HG03025 (cell line): ENCODE results near the gene INO80E.
"Not testable (repeated sequence)": the region's sequence is repeated elsewhere in the genome, so short reads cannot be mapped to it uniquely, and the experiment has no call there.

Source experiments
- ATAC-seq: cut with Tn5 transposase; IDR thresholded peaks from one replicate; pipeline ENCODE4 v1.9.1; 2021; ENCODE audit warnings: mild to moderate bottlenecking, moderate library complexity; ENCODE audit not compliant: unreplicated experiment, low FRiP score

INO80E gene

DNA sequence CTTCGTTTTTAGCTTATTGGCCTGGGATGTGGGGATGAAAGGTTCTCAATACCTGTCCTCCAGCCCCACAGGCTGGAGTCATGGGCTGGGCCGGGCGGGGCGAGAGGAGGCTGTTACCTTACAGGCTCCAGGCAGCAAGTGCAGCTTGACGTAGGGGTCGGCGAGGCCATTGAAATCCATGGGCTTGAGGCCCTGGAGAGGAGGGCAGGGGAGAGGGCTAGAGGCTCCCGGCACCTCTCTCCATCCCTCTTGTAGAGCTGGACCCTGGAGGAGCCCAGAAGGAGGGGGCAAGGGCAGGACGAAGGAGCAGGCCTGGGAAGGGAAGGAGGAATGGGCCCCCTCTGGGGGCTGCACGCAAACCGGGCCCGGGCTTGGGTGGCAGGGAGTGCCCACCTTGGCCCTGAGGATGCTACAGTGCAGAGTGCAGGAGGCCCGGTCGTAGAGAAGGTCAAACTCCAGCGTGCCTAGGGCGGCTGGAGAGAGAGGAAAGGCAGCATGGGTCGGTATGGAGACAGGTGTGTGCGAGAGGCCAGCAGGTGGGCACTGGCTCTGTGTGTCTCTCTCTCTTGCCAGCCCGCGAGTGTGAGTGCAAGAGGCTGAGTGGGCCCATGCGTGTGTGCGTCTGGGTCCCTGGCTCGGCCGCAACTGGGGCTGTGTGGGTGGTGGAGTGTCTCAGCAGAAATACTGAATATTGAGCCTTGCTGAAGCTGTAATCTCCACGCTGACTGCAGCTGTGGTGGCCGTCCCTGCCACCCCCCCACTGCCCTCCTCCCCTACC is 13.2 kb downstream of the INO80E start:
- no peak for ATAC-seq

DNA sequence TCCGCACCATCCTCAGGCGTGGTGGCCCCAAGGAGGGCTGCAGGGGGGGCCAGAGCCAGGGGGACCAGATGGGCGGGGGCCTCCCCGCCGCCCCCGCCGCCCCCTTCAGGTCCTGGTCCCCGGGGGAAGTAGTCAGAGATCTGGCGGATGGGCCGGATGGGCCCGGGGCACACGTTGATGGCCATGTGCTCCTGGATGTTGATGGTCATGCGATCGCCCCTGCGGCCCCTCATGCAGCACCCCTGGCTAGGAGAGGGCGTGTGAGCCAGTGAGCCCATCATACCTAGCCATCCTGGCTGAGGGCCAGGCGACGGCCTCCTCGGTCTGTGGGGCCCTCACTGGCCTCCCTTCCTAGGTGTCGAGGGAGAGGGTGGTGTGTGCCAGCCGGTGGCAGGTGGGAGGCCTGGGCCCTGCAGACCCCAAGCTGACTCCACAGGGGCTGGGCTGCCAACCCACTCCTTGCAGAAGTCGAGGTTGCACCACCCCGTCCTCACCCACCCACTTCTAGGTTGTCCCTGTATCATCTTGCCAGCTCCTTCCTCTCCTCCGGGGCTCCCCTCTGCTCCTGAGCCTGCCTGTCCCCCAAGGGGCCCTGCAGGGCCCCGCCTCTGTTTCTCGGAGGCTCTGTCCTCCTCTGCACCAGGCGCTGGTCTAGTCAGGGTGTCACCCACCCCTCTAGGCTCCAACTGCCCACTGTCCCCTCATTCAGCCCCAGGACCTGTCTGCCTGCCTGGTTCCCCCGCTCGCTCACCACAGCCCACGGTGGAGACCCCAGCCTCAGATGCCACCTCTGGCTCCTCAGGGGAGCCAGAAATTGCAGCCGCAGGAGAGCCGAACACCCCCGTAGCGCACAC is 14.2 kb downstream of the INO80E start:
- no peak for ATAC-seq

DNA sequence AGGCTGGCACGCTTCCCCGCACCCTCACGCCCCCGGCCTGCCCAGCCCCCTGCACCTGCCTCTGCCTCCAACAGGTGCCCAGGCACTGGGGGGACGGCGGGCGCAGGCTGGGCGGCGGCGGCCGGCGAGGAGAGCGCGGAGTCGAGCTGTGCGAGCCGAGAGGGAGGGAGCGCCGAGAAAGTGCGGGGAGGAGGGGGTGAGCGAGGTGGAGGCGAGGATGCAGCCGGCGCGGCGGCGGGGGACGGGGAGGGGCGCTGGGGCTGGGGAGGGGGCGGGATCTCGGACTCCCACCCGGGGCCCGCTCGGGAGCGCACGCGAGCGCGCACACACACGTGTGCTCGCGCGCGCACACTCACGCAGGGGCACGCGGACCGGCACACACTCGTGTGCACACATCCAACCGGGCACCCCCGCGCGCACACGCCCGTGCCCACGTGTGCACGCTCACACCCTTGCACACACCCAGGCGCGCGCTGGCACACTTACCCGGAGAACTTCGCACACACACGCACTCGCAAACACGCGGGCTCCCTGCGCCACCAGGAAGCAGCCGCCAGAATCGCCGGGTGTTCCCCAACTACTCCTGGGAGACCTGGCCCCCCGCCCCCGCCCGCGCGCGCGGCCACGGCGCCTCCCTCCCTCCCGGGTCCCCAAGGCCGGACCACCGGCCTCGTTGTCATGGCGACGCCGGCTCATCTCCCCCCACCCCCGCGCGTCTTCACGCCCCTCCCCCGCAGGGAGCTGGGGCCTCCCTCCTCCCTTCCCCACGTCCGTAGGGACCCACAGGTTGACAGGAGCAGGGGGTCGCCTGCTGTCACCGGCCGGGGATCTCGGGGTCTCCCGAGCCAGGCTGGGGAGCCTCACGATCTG is 15.0 kb downstream of the INO80E start, which contains the start of gene DOC2A:
Gene DOC2A, minus strand, starts transcription at position 184 of the 870 bp plus-strand sequence. CDS start 805 bp downstream, outside the sequence.
- no peak for ATAC-seq

DNA sequence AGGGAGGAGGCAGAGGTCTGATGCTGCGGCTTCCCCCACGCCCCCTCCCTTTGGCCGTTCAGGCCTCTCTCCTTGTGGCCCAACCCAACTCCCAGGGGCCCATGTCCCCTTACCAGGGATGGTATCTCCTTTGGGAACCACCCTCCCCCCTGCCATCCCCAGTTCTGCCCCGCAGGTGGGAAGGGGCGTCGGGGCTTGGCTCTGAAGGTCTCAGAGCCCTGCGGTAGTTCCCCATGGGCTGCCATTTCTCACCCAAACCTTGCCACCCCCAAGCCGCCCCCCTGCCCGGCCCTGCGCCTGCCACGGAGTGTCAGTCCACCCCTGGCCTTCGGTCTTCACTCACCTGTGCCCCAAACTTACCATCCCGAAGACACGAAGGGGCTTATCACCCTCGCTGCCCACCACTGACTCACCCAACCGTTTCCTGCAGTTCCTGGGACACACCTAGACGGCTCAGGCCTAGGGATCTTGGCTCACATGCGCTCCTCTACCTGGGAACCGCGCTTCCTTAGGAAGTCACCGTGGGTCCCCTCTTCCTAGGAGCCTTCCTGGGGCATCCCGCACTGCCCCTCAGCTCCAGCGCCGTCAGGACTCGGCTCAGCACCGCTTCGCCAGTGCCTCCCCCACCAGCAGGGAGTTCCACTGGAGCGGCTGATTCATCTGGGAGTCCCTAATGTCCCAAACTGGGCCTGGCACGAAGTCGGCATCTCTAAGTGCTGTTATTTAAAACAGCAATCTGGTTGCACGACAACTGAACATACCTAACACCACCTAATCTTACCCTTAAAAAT is 15.9 kb downstream of the INO80E start:
- no peak for ATAC-seq

DNA sequence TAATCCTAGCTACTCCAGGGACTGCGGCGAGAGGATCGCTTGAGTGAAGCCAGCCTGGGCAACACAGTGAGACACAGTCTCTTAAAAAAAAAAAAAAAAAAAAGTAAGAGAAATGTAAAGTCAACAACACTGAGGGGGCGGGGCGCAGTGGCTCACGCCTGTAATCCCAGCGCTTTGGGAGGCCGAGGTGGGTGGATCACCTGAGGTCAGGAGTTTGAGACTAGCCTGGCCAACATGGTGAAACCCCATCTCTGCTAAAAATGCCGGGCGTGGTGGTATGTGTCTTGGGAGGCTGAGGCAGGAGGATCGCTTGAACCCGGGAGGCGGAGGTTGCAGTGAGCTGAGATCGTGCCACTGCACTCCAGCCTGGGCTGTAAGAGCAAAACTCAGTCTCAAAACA is 16.6 kb downstream of the INO80E start:
- not testable (repeated sequence) for ATAC-seq

DNA sequence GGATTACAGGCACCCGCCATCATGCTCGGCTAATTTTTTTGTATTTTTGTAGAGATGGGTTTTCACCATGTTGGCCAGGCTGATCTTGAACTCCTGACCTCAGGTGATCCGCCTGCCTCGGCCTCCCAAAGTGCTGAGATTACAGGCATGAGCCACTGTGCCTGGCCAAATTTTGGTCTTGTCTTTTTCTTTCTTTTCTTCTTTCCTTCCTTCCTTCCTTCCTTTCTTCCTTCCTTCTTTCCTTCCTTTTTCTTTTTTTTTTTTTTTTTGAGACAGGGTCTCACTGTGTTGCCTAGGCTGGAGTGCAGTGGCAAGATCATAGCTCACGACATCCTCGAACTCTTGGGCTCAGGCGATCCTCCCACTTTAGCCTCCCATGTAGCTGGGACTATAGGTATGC is 19.4 kb downstream of the INO80E start:
- not testable (repeated sequence) for ATAC-seq

DNA sequence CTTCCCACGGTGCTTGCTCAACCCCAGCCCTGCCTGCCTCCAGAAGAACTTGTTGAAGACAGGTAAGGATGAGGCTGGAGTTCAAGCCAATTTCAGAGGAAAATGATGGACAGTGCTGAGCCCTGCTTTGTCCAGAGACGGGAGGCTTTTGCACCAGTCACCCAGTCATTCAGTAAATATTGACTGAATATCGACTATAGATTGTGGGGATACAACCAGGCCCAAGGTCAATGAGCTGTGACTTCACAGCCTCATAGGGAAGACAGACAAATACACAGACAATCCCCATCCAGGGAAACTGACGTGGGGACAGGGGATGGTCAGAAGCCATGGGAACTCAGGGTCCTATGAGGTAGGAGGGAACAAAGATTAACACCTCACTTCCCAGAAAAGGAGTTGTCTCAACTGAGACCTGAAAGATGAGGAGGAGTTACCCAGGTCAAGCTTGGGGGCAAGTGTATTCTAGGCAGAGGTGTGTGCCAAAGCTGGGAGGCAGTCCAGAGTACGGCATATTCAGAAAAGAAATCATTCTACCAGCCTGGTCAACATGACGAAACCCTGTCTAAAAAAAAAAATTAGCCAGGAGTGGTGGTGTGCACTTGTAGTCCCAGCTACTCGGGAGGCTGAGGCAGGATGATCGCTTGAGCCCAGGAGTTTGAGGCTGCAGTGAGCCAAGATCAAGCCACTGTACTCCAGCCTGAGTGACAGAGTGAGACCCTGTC is 20.7 kb downstream of the INO80E start:
- no peak for ATAC-seq

DNA sequence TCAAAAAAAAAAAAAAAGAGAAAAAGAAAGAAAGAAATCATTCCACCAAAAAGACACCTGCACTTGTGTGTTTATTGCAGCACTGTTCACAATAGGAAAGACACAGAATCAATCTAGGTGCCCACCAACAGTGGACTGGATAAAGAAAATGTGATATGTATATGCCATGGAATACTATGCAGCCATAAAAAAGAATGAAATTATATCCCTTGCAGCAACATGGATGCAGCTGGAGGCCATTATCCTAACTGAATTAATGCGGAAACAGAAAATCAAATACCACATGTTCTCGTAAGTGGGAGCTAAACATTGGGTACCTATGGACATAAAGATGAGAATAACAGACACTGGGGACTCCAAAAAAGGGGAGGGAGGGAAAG is 21.2 kb downstream of the INO80E start:
- no peak for ATAC-seq

DNA sequence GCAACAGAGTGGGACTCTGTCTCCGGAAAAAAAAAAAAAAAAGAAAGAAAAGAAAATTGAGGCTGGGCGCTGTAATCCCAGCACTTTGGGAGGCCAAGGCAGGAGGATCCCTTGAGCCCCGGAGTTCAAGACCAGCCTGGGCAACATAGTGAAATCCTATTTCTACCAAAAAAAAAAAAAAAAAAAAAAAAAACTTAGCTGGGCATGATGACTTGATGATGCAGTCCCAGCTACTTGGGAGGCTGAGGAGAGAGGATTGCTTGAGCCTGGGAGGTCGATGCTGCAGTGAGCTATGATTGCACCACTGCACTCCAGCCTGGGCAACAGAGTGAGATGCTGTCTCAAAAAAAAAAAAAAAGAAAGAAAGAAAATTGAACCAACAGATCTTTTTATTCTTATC is 21.9 kb downstream of the INO80E start:
- ATAC-seq = not testable (repeated sequence)

DNA sequence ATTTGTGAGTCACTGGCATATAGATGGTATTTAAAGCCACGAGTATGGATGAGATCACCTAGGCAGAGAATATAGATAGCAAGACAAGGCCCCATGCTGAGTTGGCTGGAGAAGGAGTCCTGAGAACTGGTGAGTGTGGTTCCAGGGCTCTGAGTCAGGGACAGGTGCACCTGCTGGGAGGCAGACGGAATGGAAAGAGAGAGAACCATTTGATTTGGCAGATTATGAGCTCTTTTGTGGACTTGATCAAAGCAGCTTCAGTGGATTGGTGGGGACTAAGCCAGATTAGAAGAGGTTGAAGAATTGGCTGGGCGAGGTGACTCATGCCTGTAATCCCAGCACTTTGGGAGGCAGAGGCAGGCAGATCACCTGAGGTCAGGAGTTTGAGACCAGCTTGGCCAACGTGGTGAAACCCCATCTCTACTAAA is 22.7 kb downstream of the INO80E start:
- ATAC-seq = no peak

DNA sequence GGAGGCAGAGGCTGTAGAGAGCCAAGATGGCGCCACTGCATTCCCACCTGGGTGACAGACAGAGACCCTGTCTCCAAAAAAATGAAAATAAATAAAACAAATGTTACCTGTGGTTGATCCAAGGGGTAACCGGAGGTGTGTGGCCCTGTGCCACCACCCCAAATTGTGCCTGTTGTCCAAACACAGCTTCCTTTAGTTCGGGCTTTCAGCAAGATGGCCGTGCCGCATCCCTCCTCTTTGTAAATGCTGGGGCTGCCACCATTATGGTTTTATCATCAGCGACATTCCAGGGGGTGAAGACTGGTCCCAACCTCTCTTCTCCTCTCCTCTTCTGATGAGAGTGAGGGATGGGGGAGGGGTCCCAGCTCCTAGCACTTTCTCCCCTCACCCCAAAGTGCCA is 26.8 kb downstream of the INO80E start, which contains the start of gene C16orf92:
Gene C16orf92, plus strand, starts transcription at position 312 of the 400 bp plus-strand sequence. CDS start 143 bp downstream, outside the sequence.
- no peak for ATAC-seq

DNA sequence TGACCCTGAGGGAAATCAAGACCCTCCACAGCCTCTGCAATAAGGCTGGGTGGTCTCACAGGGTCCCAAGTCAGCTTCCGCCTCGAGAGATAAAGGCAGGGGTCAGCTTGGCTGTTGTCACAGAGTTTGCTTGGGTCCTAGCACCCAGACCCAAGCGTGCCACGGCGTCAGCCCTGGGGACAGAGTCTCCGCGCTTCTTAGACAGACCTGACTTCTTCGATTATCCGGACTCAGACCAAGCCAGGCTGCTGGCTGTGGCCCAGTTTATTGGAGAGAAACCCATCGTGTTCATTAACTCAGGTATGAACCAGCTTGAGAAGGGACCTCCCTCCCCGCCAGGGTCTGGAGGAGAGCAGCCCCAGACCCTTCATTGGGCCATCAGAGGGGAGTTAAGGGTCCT is 27.5 kb downstream of the INO80E start:
- ATAC-seq = no peak

DNA sequence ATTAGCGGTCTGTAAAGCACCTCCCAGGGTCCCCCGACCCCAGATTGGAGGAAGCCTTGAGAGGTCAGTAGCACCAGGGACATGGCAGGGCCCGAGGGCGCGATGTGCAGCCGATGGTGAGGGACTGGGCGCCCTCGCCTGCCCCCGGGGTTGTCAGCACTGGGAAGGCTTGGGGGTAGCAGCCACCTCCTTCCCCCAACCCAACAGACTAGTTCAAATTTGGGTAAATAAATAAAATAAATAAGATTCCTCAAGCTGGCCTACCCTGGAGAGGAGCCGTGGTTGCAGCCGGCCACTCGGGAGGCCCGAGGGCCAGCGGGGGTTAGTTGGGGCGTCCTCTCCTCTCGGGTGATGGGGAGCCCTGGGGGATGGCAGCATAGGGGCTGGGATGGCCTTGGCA is 28.4 kb downstream of the INO80E start:
- ATAC-seq = no peak

DNA sequence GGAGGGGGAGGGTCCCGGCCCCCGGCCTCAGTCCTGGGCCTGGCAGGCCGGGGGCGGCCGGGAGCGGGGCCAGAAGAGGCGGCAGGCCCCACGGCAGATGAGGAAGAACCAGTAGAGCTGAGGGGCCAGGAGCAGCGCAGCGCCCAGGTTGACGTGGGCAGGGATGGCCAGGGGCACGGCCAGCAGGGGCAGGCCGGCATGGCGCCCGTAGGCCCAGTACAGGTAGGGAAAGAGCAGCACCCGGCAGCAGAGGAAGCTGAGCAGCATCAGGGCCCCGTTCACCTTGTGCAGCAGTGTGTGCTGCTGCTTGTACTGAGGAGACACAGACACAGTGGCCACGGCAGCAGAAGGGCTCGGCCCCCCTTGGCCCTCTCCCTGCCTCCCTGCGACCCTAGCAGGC is 29.1 kb downstream of the INO80E start:
- no peak for ATAC-seq

DNA sequence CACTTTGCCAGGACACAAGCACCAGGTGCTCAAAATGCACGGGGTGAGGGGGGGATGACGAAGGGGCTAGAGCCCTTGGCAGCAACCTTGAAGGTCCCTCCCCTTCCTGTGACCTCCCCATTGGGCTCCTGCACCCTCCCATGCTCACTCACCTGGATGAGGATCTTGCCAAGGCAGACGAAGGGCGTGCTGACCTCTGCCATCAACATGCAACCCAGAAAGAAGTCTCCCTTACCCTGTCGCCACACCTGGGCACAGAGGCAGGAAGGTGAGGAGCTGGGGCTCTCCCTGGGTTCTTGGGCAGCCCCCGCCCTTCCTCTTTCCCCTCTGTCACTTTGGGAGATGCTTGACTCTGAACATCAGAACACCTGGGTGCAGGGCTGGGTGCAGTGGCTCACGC is 29.5 kb downstream of the INO80E start:
- no peak for ATAC-seq

DNA sequence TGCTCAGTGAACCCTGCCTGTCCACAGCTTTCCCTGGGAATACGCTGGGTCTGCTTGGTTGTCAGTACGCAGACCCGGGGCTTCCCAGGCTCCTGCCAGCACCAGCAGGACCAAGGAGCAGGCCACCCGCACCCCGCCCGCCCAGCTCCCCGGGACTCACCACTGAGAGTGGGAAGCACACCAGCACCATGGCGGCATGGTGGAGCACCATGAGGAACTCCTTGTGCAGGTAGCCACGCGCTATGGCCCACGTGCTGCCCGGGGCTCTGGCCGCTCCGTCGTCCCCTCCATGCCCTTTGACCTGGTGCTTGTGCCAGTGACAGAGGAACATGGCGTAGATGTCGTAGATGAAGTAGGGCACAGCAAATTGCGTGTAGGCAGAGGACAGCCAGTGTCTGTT is 30.4 kb downstream of the INO80E start:
- ATAC-seq = no peak

DNA sequence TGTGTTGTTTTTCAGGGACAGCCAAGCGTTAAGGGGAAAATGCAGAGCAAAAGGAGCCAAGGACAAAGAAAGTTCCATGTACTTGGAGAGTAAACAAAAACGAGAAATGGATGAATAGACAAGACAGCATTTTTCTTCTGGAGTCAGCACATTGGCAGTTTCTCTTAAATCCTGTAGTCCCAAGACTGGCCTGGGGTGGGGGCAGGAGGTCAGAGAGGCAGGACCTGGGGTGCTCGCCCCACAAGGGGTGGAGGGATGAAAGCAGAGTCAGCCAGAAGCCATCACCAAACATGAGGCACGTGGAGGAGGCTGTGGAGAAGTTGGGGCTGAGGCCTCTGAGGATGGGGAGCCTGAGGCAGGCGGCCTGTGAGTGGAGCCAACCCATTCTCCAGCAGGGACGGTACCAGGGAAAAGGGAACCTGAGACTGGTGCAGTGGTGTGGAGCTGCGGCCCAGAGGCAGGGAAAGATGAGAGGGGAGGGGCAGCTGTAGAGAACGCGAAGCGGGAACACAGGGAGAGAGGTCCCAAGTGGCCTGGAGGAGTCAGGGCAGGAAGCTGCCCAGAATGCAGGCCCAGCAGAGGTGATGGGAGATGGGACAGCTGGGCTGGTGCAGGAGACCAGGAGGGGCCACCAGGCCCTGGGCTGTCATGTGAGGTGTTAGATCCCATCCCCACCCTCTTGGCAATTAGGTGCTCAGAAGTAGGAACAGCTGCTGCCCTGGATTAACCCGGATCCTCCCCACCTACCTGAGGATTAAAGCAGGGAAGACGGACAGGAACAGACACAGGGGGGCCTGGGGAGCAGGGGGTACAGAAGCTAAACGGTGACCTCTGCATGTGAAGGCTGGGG is 31.8 kb downstream of the INO80E start:
- no peak for ATAC-seq

DNA sequence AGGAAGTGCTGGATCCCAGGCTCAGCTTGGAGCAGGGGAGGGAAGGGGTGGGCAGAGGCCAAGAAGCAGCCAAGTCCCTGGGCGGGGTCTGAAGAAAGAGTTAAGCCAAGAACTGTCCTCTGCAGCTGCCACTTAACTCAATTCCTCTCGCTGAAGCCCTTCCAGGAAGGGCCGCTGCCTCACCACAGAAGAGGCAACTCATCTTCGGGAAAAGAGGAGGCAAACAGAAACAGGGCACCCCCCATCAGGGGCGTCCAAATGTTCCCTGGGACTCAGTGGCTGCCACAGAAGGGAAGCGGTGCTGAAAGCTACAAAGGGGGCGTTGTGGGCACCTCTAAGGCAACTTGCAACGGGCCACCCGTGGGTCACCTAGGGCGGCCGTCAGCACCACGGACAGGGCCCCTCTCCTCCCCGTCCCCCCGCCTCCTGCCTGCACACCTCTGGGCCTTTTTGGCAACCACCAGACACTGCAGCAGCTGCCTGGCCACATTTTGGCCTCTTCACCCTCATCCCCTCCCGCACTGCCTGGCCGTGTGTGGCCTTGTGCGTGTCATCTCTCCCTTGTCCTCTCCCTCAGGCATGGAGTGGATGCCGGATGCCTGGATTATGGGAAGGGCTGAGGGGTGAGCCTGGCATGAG is 32.5 kb downstream of the INO80E start:
- ATAC-seq = no peak
